Prostate gland (tissue), 2 donors: ENCODE data around the gene ALOXE3.

Source experiments
- POLR2A ChIP-seq: fragments of 450-650 bp; IDR thresholded peaks from one replicate; pipeline ENCODE4 v1.6.1; 2016; ENCODE audit warnings: antibody characterized with exemption, mild to moderate bottlenecking
- POLR2AphosphoS5 ChIP-seq: sonication (generic); formaldehyde crosslinking; IDR thresholded peaks from one replicate; pipeline ENCODE4 v1.6.1; 2017; ENCODE audit warnings: antibody characterized with exemption
- TF ChIP-seq, protein P1 (sequence below), 4 experiments: fragments of 200-600 bp in 2 of 4; fragments of 450-650 bp in 2 of 4; sonication (generic) in 2 of 4; IDR thresholded peaks; 1 replicate in 3 of 4; 2 replicates in 1 of 4; pipeline ENCODE4 v1.5.1; 2016 to 2019; ENCODE audit warnings: antibody characterized with exemption in 4 of 4, mild to moderate bottlenecking in 2 of 4, moderate library complexity in 2 of 4

- TF ChIP-seq POLR2A = no peak
- TF ChIP-seq, protein P1, sequence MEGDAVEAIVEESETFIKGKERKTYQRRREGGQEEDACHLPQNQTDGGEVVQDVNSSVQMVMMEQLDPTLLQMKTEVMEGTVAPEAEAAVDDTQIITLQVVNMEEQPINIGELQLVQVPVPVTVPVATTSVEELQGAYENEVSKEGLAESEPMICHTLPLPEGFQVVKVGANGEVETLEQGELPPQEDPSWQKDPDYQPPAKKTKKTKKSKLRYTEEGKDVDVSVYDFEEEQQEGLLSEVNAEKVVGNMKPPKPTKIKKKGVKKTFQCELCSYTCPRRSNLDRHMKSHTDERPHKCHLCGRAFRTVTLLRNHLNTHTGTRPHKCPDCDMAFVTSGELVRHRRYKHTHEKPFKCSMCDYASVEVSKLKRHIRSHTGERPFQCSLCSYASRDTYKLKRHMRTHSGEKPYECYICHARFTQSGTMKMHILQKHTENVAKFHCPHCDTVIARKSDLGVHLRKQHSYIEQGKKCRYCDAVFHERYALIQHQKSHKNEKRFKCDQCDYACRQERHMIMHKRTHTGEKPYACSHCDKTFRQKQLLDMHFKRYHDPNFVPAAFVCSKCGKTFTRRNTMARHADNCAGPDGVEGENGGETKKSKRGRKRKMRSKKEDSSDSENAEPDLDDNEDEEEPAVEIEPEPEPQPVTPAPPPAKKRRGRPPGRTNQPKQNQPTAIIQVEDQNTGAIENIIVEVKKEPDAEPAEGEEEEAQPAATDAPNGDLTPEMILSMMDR (IDR thresholded peaks at IDR 0.05) = no peak
- no peak for TF ChIP-seq POLR2AphosphoS5
Observed at GRCh38 chr17:8080799-8081219, 37.5 kb downstream of the ALOXE3 start.
